Activated T-helper 1 cell treated with anti-CD3 and anti-CD28 coated beads, Interleukin-12 subunit alpha, Interleukin-12 subunit beta, Interleukin-2, Interleukin-4 antibody, amounts not matched to agents 30 ng/mL and 10 ng/mL and 1 ng/mL, durations not matched to agents 14 hours and 24 hours and 36 hours (primary cell): ENCODE results near the gene NECAB3. TPM values are rescaled to one million over a fixed set of nuclear protein-coding genes. Genes with fewer than 3 reads are reported as not detected.
"Not testable (repeated sequence)": the region's sequence is repeated elsewhere in the genome, so short reads cannot be mapped to it uniquely, and the experiment has no call there.

Experiments
- DNase-seq: peaks from one replicate; pipeline ENCODE4 v3.0.0; 2021; ENCODE audit warnings: low spot score
- H3K27ac Mint-ChIP-seq: one replicate; pipeline ENCODE4 v1.8.0; 2021; ENCODE audit warnings: mild to moderate bottlenecking, mixed read lengths
- H3K27me3 Mint-ChIP-seq: one replicate; pipeline ENCODE4 v1.8.0; 2022; ENCODE audit warnings: mild to moderate bottlenecking, moderate library complexity, mixed read lengths; ENCODE audit not compliant: insufficient read depth
- H3K36me3 Mint-ChIP-seq: one replicate; pipeline ENCODE4 v1.8.0; 2021; ENCODE audit warnings: low read depth, mixed read lengths
- H3K4me1 Mint-ChIP-seq: one replicate; pipeline ENCODE4 v1.8.0; 2021; ENCODE audit warnings: low read depth, mixed read lengths
- H3K4me3 Mint-ChIP-seq: one replicate; pipeline ENCODE4 v1.8.0; 2021; ENCODE audit warnings: mild to moderate bottlenecking, moderate library complexity, mixed read lengths
- H3K9me3 Mint-ChIP-seq: one replicate; pipeline ENCODE4 v1.8.0; 2021; ENCODE audit warnings: mixed read lengths
- intact Hi-C: fragments of 100-400 bp; cut with micrococcal nuclease; formaldehyde crosslinking; loops from one replicate; pipeline ENCODE4 v1.15.1; 2024
- total RNA-seq: library from RNA; stranded (reverse); gene quantifications from 2 replicates; pipeline ENCODE4 v1.2.3, GENCODE V29; 2022

The NECAB3 gene
- total RNA-seq, 1 donor from 2014 or later = 30.7 TPM

GRCh38 chr20:33707668-33708067, 33.4 kb upstream of the NECAB3 start:
- Mint-ChIP-seq H3K27me3 (no peaks in the 10 kb centered on the region), H3K36me3 (peaks cover 15% of the 10 kb centered on the region), H3K9me3 (no peaks in the 10 kb centered on the region), H3K4me3 (no peak overlapping the region), H3K4me1 (peaks cover 28% of the 10 kb centered on the region), H3K27ac (no peak overlapping the region)
- intact Hi-C loops = no loop called here
- DNase-seq = no peak

DNA sequence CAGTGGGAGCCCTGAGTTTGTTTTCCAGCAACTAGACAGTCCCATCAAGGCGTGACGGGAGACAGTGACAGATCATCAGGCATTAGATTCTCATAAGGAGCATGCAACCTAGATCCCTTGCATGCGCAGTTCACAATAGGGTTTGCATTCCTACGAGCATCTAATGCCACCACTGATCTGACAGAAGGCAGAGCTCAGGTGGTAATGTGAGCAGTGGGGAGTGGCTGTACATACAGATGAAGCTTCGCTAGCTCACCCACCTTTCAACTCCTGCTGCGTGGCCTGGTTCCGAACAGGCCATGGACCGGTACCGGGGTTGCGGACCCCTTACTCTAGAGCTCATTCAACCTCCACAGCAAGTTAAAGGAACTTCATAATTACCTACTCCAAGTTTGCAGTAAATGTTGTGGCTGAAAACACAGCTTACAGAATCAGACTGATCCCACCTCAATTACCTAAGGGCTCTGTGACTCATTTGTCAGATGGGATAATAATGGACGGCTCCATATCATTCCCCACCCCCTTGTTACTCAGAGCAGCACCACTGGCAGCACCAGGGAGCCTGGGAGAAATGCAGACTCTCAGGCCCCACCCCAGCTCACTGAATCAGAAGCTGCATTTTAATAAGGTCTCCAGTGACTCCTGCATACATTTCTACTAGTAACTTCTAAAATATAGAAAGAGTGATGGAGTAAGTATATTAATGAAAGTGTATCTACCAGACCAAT, 30.1 kb upstream of the NECAB3 start:
- H3K36me3 Mint-ChIP-seq = peaks cover 4% of the 10 kb centered on the region
- no peak for DNase-seq
- intact Hi-C loops = no loop called here
- no peaks in the 10 kb centered on the region for H3K27me3 Mint-ChIP-seq
- H3K9me3 Mint-ChIP-seq = peaks cover 3% of the 10 kb centered on the region
- no peak overlapping the region for H3K27ac Mint-ChIP-seq
- peaks cover 5% of the 10 kb centered on the region for H3K4me1 Mint-ChIP-seq
- no peak overlapping the region for H3K4me3 Mint-ChIP-seq

GRCh38 chr20:33703498-33704137, 29.4 kb upstream of the NECAB3 start:
- Mint-ChIP-seq H3K27ac (no peak overlapping the region), H3K4me3 (no peak overlapping the region), H3K27me3 (no peaks in the 10 kb centered on the region), H3K9me3 (peaks cover 3% of the 10 kb centered on the region), H3K36me3 (peaks cover 3% of the 10 kb centered on the region), H3K4me1 (no peaks in the 10 kb centered on the region)
- intact Hi-C loops = no loop called here
- no peak for DNase-seq

GRCh38 chr20:33702861-33703260, 28.6 kb upstream of the NECAB3 start:
- no peak for DNase-seq
- Mint-ChIP-seq H3K9me3 (peaks cover 3% of the 10 kb centered on the region), H3K36me3 (peaks cover 3% of the 10 kb centered on the region), H3K27me3 (no peaks in the 10 kb centered on the region), H3K27ac (no peak overlapping the region), H3K4me1 (no peaks in the 10 kb centered on the region), H3K4me3 (no peak overlapping the region)
- intact Hi-C loops = no loop called here

- Mint-ChIP-seq H3K4me3 (no peak overlapping the region), H3K9me3 (peaks cover 3% of the 10 kb centered on the region)
These were observed 27.6 kb upstream of the NECAB3 start for GRCh38 chr20:33701629-33702450.

GRCh38 chr20:33700696-33701441, 26.6 kb upstream of the NECAB3 start:
- H3K4me3 Mint-ChIP-seq, H3K9me3 Mint-ChIP-seq, H3K36me3 Mint-ChIP-seq, H3K27me3 Mint-ChIP-seq, DNase-seq, H3K4me1 Mint-ChIP-seq, H3K27ac Mint-ChIP-seq, intact Hi-C loops: not testable (repeated sequence)

More at GRCh38 chr20:33701629-33702450, 27.6 kb upstream of the NECAB3 start:
- no peak for DNase-seq
- intact Hi-C loops = no loop called here
- peaks cover 3% of the 10 kb centered on the region for H3K36me3 Mint-ChIP-seq
- no peaks in the 10 kb centered on the region for H3K27me3 Mint-ChIP-seq
- no peaks in the 10 kb centered on the region for H3K4me1 Mint-ChIP-seq
- no peak overlapping the region for H3K27ac Mint-ChIP-seq

DNA sequence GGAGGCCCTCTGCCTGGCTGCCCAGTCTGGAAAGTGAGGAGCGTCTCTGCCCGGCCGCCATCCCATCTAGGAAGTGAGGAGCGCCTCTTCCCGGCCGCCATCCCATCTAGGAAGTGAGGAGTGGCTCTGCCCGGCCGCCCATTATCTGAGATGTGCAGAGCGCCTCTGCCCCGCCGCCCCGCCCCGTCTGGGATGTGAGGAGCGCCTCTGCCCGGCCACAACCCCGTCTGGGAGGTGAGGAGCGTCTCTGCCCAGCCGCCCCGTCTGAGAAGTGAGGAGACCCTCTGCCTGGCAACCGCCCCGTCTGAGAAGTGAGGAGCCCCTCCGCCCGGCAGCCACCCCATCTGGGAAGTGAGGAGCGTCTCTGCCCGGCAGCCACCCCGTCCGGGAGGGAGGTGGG, 24.7 kb upstream of the NECAB3 start:
- H3K27me3 Mint-ChIP-seq, H3K27ac Mint-ChIP-seq, H3K4me1 Mint-ChIP-seq, H3K9me3 Mint-ChIP-seq, intact Hi-C loops, H3K4me3 Mint-ChIP-seq, H3K36me3 Mint-ChIP-seq, DNase-seq: not testable (repeated sequence)

GRCh38 chr20:33697129-33697528, 22.9 kb upstream of the NECAB3 start:
- Mint-ChIP-seq H3K27ac (no peak overlapping the region), H3K4me1 (no peaks in the 10 kb centered on the region), H3K27me3 (no peaks in the 10 kb centered on the region), H3K9me3 (peaks cover 3% of the 10 kb centered on the region), H3K36me3 (no peaks in the 10 kb centered on the region), H3K4me3 (no peak overlapping the region)
- intact Hi-C loops = no loop called here
- DNase-seq = no peak

DNA sequence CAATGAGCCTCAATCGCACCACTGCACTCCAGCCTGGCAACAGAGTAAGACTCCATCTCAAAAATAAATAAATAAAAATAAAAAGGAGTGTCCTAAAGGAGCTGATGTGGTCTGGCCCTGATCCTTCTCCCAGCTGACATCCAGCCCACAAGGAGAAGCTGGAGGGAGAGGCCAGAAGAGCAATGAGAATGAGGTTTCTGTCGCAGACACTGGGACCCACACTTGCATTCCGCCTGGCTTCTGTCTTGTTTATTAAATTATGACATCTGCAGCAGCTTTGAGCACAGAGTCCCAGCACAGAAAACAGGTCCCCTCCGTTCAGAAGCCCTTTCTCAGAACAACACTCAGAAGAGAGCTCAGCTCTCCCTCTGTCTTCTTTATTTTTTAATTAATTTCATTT, 22.2 kb upstream of the NECAB3 start:
- no peaks in the 10 kb centered on the region for H3K27me3 Mint-ChIP-seq
- no peak for DNase-seq
- H3K4me3 Mint-ChIP-seq = no peak overlapping the region
- intact Hi-C loops = no loop called here
- H3K36me3 Mint-ChIP-seq = no peaks in the 10 kb centered on the region
- peaks cover 3% of the 10 kb centered on the region for H3K4me1 Mint-ChIP-seq
- no peaks in the 10 kb centered on the region for H3K9me3 Mint-ChIP-seq
- H3K27ac Mint-ChIP-seq = no peak overlapping the region

GRCh38 chr20:33694639-33695012, 20.4 kb upstream of the NECAB3 start:
- Mint-ChIP-seq H3K36me3 (no peaks in the 10 kb centered on the region), H3K9me3 (no peaks in the 10 kb centered on the region), H3K27me3 (no peaks in the 10 kb centered on the region), H3K4me3 (no peak overlapping the region), H3K4me1 (peaks cover 16% of the 10 kb centered on the region), H3K27ac (no peak overlapping the region)
- intact Hi-C loops = no loop called here
- DNase-seq = no peak

GRCh38 chr20:33693741-33694638, 19.8 kb upstream of the NECAB3 start:
- Mint-ChIP-seq H3K27me3 (no peaks in the 10 kb centered on the region), H3K9me3 (no peaks in the 10 kb centered on the region), H3K27ac (no peak overlapping the region), H3K36me3 (no peaks in the 10 kb centered on the region), H3K4me3 (no peak overlapping the region), H3K4me1 (peaks cover 23% of the 10 kb centered on the region)
- DNase-seq = no peak
- intact Hi-C loops = no loop called here

GRCh38 chr20:33693289-33693688, 19.1 kb upstream of the NECAB3 start:
- Mint-ChIP-seq H3K9me3 (no peaks in the 10 kb centered on the region), H3K4me3 (no peak overlapping the region), H3K27me3 (no peaks in the 10 kb centered on the region), H3K27ac (no peak overlapping the region), H3K4me1 (peaks cover 30% of the 10 kb centered on the region), H3K36me3 (no peaks in the 10 kb centered on the region)
- intact Hi-C loops = no loop called here
- no peak for DNase-seq
